ENCODE measurements around the gene ALDH16A1. TPM values are rescaled to one million over a fixed set of nuclear protein-coding genes. Genes with fewer than 3 reads are reported as not detected.
A peak's percentile ranks its signal among the peaks of the same experiment; 100 is the strongest.

ALDH16A1 gene
- total RNA-seq, 2 experiments from 2014 or later, result 36.6 to 37.5 TPM

- H3K36me3 Mint-ChIP-seq (ENCODE audit: low read depth), result no peaks in the 10 kb centered on the region
- POLR2A ChIA-PET, result no interaction called here
Measured at GRCh38 chr19:49415810-49416200, 37.2 kb upstream of the ALDH16A1 start.

GRCh38 chr19:49417088-49417487 is 35.9 kb upstream of the ALDH16A1 start:
- no peaks in the 10 kb centered on the region for H3K9me3 Mint-ChIP-seq (ENCODE audit: insufficient read depth)
- peaks cover 21% of the 10 kb centered on the region for H3K4me1 Mint-ChIP-seq (ENCODE audit: low read depth)
- H3K4me3 Mint-ChIP-seq, result no peak overlapping the region
- peaks cover 52% of the 10 kb centered on the region for H3K27me3 Mint-ChIP-seq (ENCODE audit: low read depth)
- H3K27ac Mint-ChIP-seq, result no peak overlapping the region
- DNase-seq, result no peak
- ATAC-seq, result no peak
- CTCF ChIA-PET, result interaction anchor here (0.8 kb wide), 1 partner anchor 26 kb away, joined by 5 read pairs; no protein-coding TSS in a partner anchor
- POLR2A ChIA-PET, result no interaction called here
- peaks cover 2% of the 10 kb centered on the region for H3K36me3 Mint-ChIP-seq (ENCODE audit: low read depth)

More at GRCh38 chr19:49415810-49416200, 37.2 kb upstream of the ALDH16A1 start:
- Mint-ChIP-seq H3K4me1 (ENCODE audit: low read depth) (peaks cover 22% of the 10 kb centered on the region), H3K9me3 (ENCODE audit: insufficient read depth) (no peaks in the 10 kb centered on the region), H3K27me3 (ENCODE audit: low read depth) (peaks cover 40% of the 10 kb centered on the region), H3K4me3 (no peak overlapping the region), H3K27ac (no peak overlapping the region)
- CTCF ChIA-PET, result no interaction called here
- DNase-seq (no peak), ATAC-seq (no peak)

GRCh38 chr19:49418511-49418910 is 34.5 kb upstream of the ALDH16A1 start:
- ChIA-PET POLR2A (interaction anchor here (1.4 kb wide), 1 partner anchor 33 kb away, joined by 4 read pairs; the partner anchor contains the start of gene PIH1D1), CTCF (interaction anchor here (0.6 to 1.6 kb wide), 4 partner anchors 8 to 94 kb away, joined by 3 to 7 read pairs (median 3); no protein-coding TSS in a partner anchor)
- peaks cover 27% of the 10 kb centered on the region for H3K4me1 Mint-ChIP-seq (ENCODE audit: low read depth)
- peaks cover 58% of the 10 kb centered on the region for H3K27me3 Mint-ChIP-seq (ENCODE audit: low read depth)
- H3K36me3 Mint-ChIP-seq (ENCODE audit: low read depth), result peaks cover 3% of the 10 kb centered on the region
- ATAC-seq, result no peak
- DNase-seq, result no peak
- H3K4me3 Mint-ChIP-seq, result no peak overlapping the region
- no peaks in the 10 kb centered on the region for H3K9me3 Mint-ChIP-seq (ENCODE audit: insufficient read depth)
- no peak overlapping the region for H3K27ac Mint-ChIP-seq

- Mint-ChIP-seq H3K9me3 (ENCODE audit: insufficient read depth) (no peaks in the 10 kb centered on the region), H3K36me3 (ENCODE audit: low read depth) (peaks cover 3% of the 10 kb centered on the region), H3K27ac (no peak overlapping the region), H3K4me1 (ENCODE audit: low read depth) (peaks cover 34% of the 10 kb centered on the region), H3K4me3 (no peak overlapping the region), H3K27me3 (ENCODE audit: low read depth) (peaks cover 65% of the 10 kb centered on the region)
- ChIA-PET POLR2A (interaction anchor here (1.4 kb wide), 1 partner anchor 32 kb away, joined by 4 read pairs; the partner anchor contains the start of gene PIH1D1), CTCF (interaction anchor here (0.6 to 1.6 kb wide), 3 partner anchors 9 to 95 kb away, joined by 3 read pairs; no protein-coding TSS in a partner anchor)
- DNase-seq, result no peak
- ATAC-seq, result no peak
Measured at GRCh38 chr19:49419173-49419572, 33.9 kb upstream of the ALDH16A1 start.

GRCh38 chr19:49420227-49420626 is 32.8 kb upstream of the ALDH16A1 start:
- DNase-seq, result no peak
- Mint-ChIP-seq H3K4me1 (ENCODE audit: low read depth) (peaks cover 41% of the 10 kb centered on the region), H3K9me3 (ENCODE audit: insufficient read depth) (no peaks in the 10 kb centered on the region), H3K4me3 (no peak overlapping the region), H3K27me3 (ENCODE audit: low read depth) (peaks cover 70% of the 10 kb centered on the region), H3K27ac (no peak overlapping the region), H3K36me3 (ENCODE audit: low read depth) (peaks cover 3% of the 10 kb centered on the region)
- POLR2A ChIA-PET, result interaction anchor here (0.7 kb wide), 1 partner anchor 29 kb away, joined by 3 read pairs; no protein-coding TSS in a partner anchor
- ATAC-seq, result no peak
- CTCF ChIA-PET, result interaction anchor here (0.6 to 3.4 kb wide), 5 partner anchors 10 to 154 kb away, joined by 3 to 15 read pairs (median 4); no protein-coding TSS in a partner anchor

GRCh38 chr19:49421039-49421877 is 31.8 kb upstream of the ALDH16A1 start:
- Mint-ChIP-seq H3K9me3 (ENCODE audit: insufficient read depth) (no peaks in the 10 kb centered on the region), H3K36me3 (ENCODE audit: low read depth) (peaks cover 3% of the 10 kb centered on the region), H3K4me3 (peak overlapping the region; percentile 26), H3K27me3 (ENCODE audit: low read depth) (peaks cover 77% of the 10 kb centered on the region), H3K4me1 (ENCODE audit: low read depth) (peaks cover 49% of the 10 kb centered on the region), H3K27ac (no peak overlapping the region)
- ChIA-PET CTCF (interaction anchor here (1.3 to 3.4 kb wide), 6 partner anchors 9 to 52 kb away, joined by 3 to 15 read pairs (median 4); no protein-coding TSS in a partner anchor), POLR2A (interaction anchor here (0.6 to 1.6 kb wide), 3 partner anchors 11 to 293 kb away, joined by 3 read pairs; no protein-coding TSS in a partner anchor)
- DNase-seq, result peak; percentile 55
- peak; percentile 12 for ATAC-seq

GRCh38 chr19:49421878-49422202 is 31.2 kb upstream of the ALDH16A1 start:
- ChIA-PET POLR2A (interaction anchor here (0.6 to 1.6 kb wide), 2 partner anchors 12 to 293 kb away, joined by 3 read pairs; no protein-coding TSS in a partner anchor), CTCF (interaction anchor here (0.8 to 3.4 kb wide), 8 partner anchors 8 to 51 kb away, joined by 3 to 15 read pairs (median 4); no protein-coding TSS in a partner anchor)
- DNase-seq (no peak), ATAC-seq (no peak)
- H3K4me1 Mint-ChIP-seq (ENCODE audit: low read depth), result peaks cover 55% of the 10 kb centered on the region
- no peaks in the 10 kb centered on the region for H3K9me3 Mint-ChIP-seq (ENCODE audit: insufficient read depth)
- no peak overlapping the region for H3K27ac Mint-ChIP-seq
- H3K36me3 Mint-ChIP-seq (ENCODE audit: low read depth), result peaks cover 3% of the 10 kb centered on the region
- no peak overlapping the region for H3K4me3 Mint-ChIP-seq
- peaks cover 83% of the 10 kb centered on the region for H3K27me3 Mint-ChIP-seq (ENCODE audit: low read depth)

- peak; percentile 65 for ATAC-seq
- H3K4me3 Mint-ChIP-seq, result peak overlapping the region; percentile 61
- peaks cover 3% of the 10 kb centered on the region for H3K36me3 Mint-ChIP-seq (ENCODE audit: low read depth)
- peaks cover 58% of the 10 kb centered on the region for H3K4me1 Mint-ChIP-seq (ENCODE audit: low read depth)
- ChIA-PET CTCF (interaction anchor here (0.8 to 3.4 kb wide), 7 partner anchors 9 to 51 kb away, joined by 3 to 15 read pairs (median 4); no protein-coding TSS in a partner anchor), POLR2A (no interaction called here)
- peak; percentile 75 for DNase-seq
- peak overlapping the region; percentile 58 for H3K27ac Mint-ChIP-seq
- peaks cover 85% of the 10 kb centered on the region for H3K27me3 Mint-ChIP-seq (ENCODE audit: low read depth)
- no peaks in the 10 kb centered on the region for H3K9me3 Mint-ChIP-seq (ENCODE audit: insufficient read depth)
Measured at GRCh38 chr19:49422407-49423070, 30.5 kb upstream of the ALDH16A1 start.

- Mint-ChIP-seq H3K4me1 (ENCODE audit: low read depth) (peaks cover 65% of the 10 kb centered on the region), H3K9me3 (ENCODE audit: insufficient read depth) (no peaks in the 10 kb centered on the region), H3K27me3 (ENCODE audit: low read depth) (peaks cover 85% of the 10 kb centered on the region), H3K4me3 (peak within 1 kb of the TSS; percentile 61), H3K36me3 (ENCODE audit: low read depth) (peaks cover 3% of the 10 kb centered on the region), H3K27ac (peak within 1 kb of the TSS; percentile 58)
- ChIA-PET POLR2A (interaction anchor here (0.9 to 1.2 kb wide), 2 partner anchors 11 to 14 kb away, joined by 3 read pairs; no protein-coding TSS in a partner anchor), CTCF (interaction anchor here (0.8 to 3.4 kb wide), 6 partner anchors 10 to 88 kb away, joined by 3 to 9 read pairs (median 6); partner anchors contain the start of gene CD37)
- ATAC-seq (peak; percentile 3), DNase-seq (no peak)
Measured at GRCh38 chr19:49423071-49423984, 29.7 kb upstream of the ALDH16A1 start, which contains the start of gene PTH2. TSS of gene PTH2 (minus strand) at chr19:49423441. CDS start at chr19:49423339, 102 bp downstream.

- peak; percentile 50 for DNase-seq
- Mint-ChIP-seq H3K4me3 (peak overlapping the region; percentile 52), H3K36me3 (ENCODE audit: low read depth) (peaks cover 3% of the 10 kb centered on the region), H3K4me1 (ENCODE audit: low read depth) (peaks cover 70% of the 10 kb centered on the region), H3K9me3 (ENCODE audit: insufficient read depth) (no peaks in the 10 kb centered on the region), H3K27me3 (ENCODE audit: low read depth) (peaks cover 86% of the 10 kb centered on the region), H3K27ac (peak overlapping the region; percentile 21)
- CTCF ChIA-PET, result interaction anchor here (0.8 to 1.8 kb wide), 4 partner anchors 10 to 88 kb away, joined by 3 to 8 read pairs (median 3); partner anchors contain the start of gene CD37
- ATAC-seq, result peak; percentile 53
- POLR2A ChIA-PET, result interaction anchor here (0.9 to 1.2 kb wide), 2 partner anchors 10 to 15 kb away, joined by 3 read pairs; no protein-coding TSS in a partner anchor
Measured at GRCh38 chr19:49423985-49424303, 29.1 kb upstream of the ALDH16A1 start.

Data from activated CD8-positive, alpha-beta T cell treated with anti-CD3 and anti-CD28 coated beads, Interleukin-2, amount 10 ng/mL, durations not matched to agents 7 days and 5 days (primary cell).